ENCODE measurements around the gene SALL3. TPM values are rescaled to one million over a fixed set of nuclear protein-coding genes. Genes with fewer than 3 reads are reported as not detected.

Gene SALL3
- total and polyA plus RNA-seq, 7 donors: not detected

DNA sequence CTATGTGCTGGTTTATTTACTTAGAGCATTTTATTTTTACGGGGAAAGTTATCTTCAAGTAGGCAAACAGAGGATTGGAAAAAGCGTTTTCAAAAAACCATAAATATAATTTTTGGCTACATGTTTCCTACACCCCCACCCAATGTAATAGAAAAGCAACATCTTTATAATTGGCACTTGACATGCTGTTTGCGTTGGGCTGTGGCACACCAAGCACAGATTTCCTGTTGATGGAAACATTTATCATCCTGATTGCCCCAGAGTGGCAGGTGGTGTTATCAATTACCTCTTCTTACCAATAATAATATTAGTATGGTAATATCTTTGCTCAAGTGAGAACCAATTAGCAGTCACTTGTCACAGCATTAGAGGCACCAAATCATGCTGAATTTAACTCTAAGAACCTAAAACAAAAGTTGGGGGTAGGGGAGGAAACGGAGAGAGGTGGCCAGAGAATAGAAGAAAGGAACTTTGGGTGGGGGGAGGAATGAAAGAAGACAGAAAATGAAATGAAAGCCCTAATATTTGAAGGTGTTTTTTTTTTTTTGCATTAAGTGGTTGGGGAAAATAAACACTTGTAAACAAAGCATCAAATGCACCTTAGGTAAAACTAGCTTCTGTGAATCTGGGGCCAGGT is 3.8 kb upstream of the SALL3 start:
- H3K4me1 ChIP-seq: peaks cover 0 to 36% (median 36%) of the 10 kb centered on the region in 4 donors
- DNase-seq: no peak
- H3K27me3 ChIP-seq: peaks cover 58 to 96% (median 91%) of the 10 kb centered on the region in 3 donors
- H3K27ac ChIP-seq: no peak overlapping the region
- TF ChIP-seq POLR2AphosphoS5 (IDR thresholded peaks at IDR 0.05): no peak
- TF ChIP-seq, protein P1, sequence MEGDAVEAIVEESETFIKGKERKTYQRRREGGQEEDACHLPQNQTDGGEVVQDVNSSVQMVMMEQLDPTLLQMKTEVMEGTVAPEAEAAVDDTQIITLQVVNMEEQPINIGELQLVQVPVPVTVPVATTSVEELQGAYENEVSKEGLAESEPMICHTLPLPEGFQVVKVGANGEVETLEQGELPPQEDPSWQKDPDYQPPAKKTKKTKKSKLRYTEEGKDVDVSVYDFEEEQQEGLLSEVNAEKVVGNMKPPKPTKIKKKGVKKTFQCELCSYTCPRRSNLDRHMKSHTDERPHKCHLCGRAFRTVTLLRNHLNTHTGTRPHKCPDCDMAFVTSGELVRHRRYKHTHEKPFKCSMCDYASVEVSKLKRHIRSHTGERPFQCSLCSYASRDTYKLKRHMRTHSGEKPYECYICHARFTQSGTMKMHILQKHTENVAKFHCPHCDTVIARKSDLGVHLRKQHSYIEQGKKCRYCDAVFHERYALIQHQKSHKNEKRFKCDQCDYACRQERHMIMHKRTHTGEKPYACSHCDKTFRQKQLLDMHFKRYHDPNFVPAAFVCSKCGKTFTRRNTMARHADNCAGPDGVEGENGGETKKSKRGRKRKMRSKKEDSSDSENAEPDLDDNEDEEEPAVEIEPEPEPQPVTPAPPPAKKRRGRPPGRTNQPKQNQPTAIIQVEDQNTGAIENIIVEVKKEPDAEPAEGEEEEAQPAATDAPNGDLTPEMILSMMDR (IDR thresholded peaks at IDR 0.05): no peak
- intact Hi-C loops (cut with DNase I): no loop called here
- H3K36me3 ChIP-seq: no peaks in the 10 kb centered on the region
- no peak overlapping the region for H3K4me3 ChIP-seq
- 11 to 16% methylated on average over 4 of the region's 4 CpGs for WGBS, 2 donors
- H3K9me3 ChIP-seq: no peaks in the 10 kb centered on the region

DNA sequence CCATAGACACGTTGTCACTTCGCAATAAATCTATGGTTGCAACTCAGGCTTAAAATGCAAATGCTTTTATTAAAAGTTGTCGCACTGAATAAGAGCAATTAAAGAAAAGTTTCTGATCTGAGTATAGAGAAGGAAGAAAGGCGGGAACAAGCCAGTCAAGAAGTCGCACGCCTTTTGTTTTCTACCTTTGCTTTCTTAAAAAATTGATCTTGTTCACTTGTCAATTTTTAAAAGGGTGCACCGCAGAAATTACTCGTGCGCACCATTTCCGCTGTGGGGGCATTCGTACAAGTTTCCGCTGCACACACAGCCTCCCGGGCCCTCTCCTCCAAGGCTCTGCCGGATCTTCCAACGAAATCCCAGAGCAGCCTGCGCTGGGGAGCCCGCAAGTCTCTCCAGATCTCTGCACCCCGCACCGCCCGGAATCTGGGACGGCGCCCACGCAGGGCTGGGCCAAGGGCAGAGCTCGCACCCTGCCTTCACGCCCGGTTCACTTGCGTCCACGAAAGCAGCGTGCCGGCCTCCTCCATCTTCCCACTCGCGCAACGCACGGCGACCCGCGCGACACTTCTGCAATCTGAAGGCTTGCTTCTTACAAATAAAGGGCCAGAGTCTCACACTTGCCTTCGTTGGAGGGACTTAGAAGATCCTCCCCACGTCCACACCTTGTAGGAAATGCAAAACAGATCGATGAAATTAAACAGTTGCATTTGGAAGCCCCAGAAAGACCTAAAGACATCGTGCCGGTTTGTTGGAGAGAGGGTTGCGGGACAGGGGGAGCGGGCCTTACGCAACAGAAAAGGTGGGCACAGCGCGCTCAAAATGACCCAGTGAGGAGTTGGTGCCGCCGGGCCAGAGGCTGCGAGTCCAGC is 2.6 kb upstream of the SALL3 start:
- H3K4me1 ChIP-seq: peaks cover 0 to 44% (median 42%) of the 10 kb centered on the region in 4 donors
- H3K27me3 ChIP-seq: peaks cover 66 to 96% (median 91%) of the 10 kb centered on the region in 3 donors
- DNase-seq: no peak
- H3K27ac ChIP-seq: no peak overlapping the region
- H3K9me3 ChIP-seq: no peaks in the 10 kb centered on the region
- intact Hi-C loops (cut with DNase I): no loop called here
- 8 to 35% methylated on average over 51 of the region's 51 CpGs for WGBS, 2 donors
- H3K36me3 ChIP-seq: no peaks in the 10 kb centered on the region
- H3K4me3 ChIP-seq: no peak overlapping the region
- TF ChIP-seq EP300 (IDR thresholded peaks at IDR 0.05) (no peak), POLR2AphosphoS5 (IDR thresholded peaks at IDR 0.05) (no peak), POLR2A (IDR thresholded peaks at IDR 0.05) (no peak)
- TF ChIP-seq, protein P1 (IDR thresholded peaks at IDR 0.05): no peak

DNA sequence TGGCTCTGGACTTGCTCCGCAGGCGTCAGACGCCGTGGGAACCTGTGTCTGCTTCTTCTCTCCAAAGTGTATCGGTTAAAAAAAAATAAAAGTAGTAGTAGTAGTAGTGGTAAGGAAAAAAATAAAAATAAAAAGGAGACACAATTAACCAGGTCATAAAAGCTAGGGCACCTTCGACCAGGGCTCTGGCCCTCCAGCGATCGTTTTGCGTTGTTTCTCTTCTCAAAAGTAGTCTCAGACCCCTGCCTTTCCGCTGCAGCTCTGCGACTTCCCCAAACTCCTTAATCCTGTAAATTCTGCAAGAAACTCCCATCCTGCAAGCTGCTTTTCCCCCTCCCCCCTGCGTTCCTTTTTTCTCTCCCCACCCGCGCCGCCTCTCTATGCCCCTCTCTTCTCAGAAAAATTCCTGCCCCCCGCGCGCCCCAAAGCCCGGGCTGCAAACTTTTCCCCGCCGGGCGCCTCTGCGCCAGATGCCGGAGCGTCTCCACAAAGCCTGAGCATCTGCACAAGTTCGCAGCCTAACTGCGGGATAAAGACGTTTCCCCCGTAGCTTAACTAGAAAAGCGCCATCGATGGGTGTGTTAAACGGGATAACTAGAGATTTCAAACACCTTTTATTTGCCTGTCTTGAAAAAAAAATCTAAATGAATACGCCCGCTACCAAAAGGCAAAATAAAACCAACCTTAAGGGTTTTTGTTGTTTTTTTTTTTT is 1.8 kb upstream of the SALL3 start:
- no peak overlapping the region for H3K4me3 ChIP-seq
- H3K27ac ChIP-seq: no peak overlapping the region
- no peaks in the 10 kb centered on the region for H3K36me3 ChIP-seq
- H3K27me3 ChIP-seq: peaks cover 66 to 96% (median 92%) of the 10 kb centered on the region in 3 donors
- no peak for TF ChIP-seq EP300 (IDR thresholded peaks at IDR 0.05)
- TF ChIP-seq POLR2A (IDR thresholded peaks at IDR 0.05): no peak
- TF ChIP-seq POLR2AphosphoS5 (IDR thresholded peaks at IDR 0.05): no peak
- TF ChIP-seq, protein P1 (IDR thresholded peaks at IDR 0.05): no peak
- peaks cover 0 to 44% (median 42%) of the 10 kb centered on the region in 4 donors for H3K4me1 ChIP-seq
- no peaks in the 10 kb centered on the region for H3K9me3 ChIP-seq
- no peak for DNase-seq
- intact Hi-C loops (cut with DNase I): no loop called here
- 6 to 16% methylated on average over 34 of the region's 34 CpGs for WGBS, 2 donors

DNA sequence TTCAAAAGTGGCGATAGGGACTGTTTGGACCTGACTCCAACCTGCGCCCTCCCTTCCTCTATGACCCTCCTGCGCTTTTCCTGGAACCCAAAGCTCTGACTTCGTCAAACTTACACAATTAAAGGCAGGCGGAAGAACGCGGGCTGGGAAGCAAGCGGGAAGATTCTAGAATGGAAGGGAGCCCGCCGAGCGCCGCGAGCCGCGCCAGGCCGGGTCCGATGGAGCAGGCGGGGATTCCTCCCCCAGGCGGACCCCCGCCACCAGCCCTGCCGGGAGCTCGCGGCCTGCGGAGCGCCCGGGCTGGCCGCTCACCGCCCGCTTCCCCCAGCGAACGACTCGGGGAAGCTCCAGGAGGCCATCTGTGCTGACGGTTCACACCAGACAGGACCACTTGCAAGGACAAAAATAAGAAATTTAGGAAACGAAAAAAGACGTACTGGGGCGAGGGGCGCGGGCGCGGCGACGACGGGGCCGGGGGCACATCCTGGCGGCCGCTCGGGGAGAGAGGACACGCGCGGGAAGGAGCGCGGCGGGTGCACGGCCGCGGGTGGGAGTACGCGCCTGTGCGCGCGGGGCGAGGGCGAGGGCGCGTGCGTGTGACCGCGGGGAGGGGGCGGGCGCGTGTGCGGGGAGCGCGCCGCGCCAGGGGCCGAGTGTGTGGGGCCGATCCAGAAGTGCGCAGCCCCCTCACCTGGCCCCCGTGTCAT is 1.1 kb upstream of the SALL3 start:
- H3K4me3 ChIP-seq: peak overlapping the region in 1 of 4 donors; percentile 25
- 3 to 14% methylated on average over 80 of the region's 80 CpGs for WGBS, 2 donors

More for the DNA sequence above, 1.1 kb upstream of the SALL3 start:
- TF ChIP-seq, protein P1 (IDR thresholded peaks at IDR 0.05): no peak
- no peak for TF ChIP-seq EP300 (IDR thresholded peaks at IDR 0.05)
- H3K9me3 ChIP-seq: no peaks in the 10 kb centered on the region
- H3K36me3 ChIP-seq: no peaks in the 10 kb centered on the region
- H3K27me3 ChIP-seq: peaks cover 60 to 96% (median 92%) of the 10 kb centered on the region in 3 donors
- DNase-seq: no peak
- H3K27ac ChIP-seq: no peak overlapping the region
- intact Hi-C loops (cut with DNase I): no loop called here
- H3K4me1 ChIP-seq: peaks cover 0 to 37% (median 36%) of the 10 kb centered on the region in 4 donors
